ENCODE measurements around the gene SIM2.

Gene SIM2

DNA sequence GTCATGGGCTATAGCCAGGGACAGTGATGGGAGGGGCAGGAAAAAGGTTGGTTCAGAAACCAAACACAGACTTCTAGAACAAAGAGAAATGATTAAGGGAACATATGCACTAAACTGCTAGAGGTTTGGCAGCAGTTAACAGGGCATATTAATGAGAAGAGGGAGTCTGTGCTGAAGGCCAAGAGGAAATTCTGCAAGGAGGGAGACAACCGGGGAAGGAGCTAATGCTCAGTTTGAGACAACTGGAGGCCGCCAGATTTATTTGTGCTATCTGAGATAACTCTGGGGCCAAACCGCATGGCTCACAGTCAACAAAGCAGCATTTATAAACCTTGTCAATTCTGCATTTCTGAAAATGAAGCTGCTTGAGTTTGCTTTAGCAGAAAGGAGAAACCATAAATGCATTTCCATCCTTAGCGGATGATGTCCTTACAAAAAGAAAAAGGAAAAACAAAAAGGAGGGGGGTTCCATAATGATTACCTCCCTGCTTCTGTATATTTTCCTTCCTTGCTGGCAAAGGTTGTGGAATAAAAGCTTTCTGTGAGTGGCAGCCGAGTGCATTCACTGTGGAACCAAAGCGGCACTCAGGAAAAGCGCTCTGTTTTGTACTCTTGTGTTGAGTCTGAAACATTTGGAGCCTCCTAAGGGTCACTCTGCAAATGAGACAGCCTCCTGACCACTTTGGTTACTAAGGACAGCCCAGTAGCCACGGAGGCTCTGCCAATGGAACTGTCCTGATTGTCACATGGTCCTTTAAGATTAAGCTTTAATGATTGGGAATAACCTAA lies 70.3 kb downstream of the SIM2 start:
- H3K4me3 ChIP-seq (replicated peaks; ENCODE audit: low read depth, low read length): no peak overlapping the region
- DNase-seq (ENCODE audit: extremely low read depth, low read depth): no peak
- TF ChIP-seq, protein P1, sequence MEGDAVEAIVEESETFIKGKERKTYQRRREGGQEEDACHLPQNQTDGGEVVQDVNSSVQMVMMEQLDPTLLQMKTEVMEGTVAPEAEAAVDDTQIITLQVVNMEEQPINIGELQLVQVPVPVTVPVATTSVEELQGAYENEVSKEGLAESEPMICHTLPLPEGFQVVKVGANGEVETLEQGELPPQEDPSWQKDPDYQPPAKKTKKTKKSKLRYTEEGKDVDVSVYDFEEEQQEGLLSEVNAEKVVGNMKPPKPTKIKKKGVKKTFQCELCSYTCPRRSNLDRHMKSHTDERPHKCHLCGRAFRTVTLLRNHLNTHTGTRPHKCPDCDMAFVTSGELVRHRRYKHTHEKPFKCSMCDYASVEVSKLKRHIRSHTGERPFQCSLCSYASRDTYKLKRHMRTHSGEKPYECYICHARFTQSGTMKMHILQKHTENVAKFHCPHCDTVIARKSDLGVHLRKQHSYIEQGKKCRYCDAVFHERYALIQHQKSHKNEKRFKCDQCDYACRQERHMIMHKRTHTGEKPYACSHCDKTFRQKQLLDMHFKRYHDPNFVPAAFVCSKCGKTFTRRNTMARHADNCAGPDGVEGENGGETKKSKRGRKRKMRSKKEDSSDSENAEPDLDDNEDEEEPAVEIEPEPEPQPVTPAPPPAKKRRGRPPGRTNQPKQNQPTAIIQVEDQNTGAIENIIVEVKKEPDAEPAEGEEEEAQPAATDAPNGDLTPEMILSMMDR (IDR thresholded peaks at IDR 0.05; ENCODE audit: low read depth, low read length, missing control alignments): no peak

GRCh38 chr21:36773117-36773516 lies 74.2 kb downstream of the SIM2 start:
- DNase-seq (ENCODE audit: extremely low read depth, low read depth): no peak
- H3K4me3 ChIP-seq (replicated peaks; ENCODE audit: low read depth, low read length): no peak overlapping the region
- TF ChIP-seq, protein P1 (IDR thresholded peaks at IDR 0.05; ENCODE audit: low read depth, low read length, missing control alignments): no peak

GRCh38 chr21:36773995-36774394 lies 75.1 kb downstream of the SIM2 start:
- no peak for DNase-seq (ENCODE audit: extremely low read depth, low read depth)
- no peak overlapping the region for H3K4me3 ChIP-seq (replicated peaks; ENCODE audit: low read depth, low read length)
- TF ChIP-seq, protein P1 (IDR thresholded peaks at IDR 0.05; ENCODE audit: low read depth, low read length, missing control alignments): no peak

- H3K4me3 ChIP-seq (replicated peaks; ENCODE audit: low read depth, low read length): no peak overlapping the region
- TF ChIP-seq, protein P1 (IDR thresholded peaks at IDR 0.05; ENCODE audit: low read depth, low read length, missing control alignments): no peak
- DNase-seq (ENCODE audit: extremely low read depth, low read depth): no peak
Measured at GRCh38 chr21:36776981-36777617, 78.2 kb downstream of the SIM2 start.

DNA sequence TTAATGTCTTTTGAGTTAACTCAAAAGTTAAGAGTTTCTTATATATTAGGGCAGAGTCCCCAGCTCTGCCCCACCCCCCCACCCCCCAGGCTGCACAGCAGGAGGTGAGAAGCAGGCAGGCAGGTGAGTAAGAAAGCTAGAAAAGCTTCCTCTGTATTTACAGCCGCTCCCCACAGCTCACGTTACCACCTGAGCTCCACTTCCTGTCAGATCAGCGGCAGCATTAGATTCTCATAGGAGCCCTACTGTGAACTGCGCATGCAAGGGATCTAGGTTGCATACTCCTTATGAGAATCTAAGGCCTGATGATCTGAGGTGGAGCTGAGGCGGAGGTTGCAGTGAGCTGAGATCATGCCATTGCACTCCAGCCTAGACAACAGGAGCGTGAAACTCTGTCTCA lies 81.9 kb downstream of the SIM2 start:
- TF ChIP-seq, protein P1 (IDR thresholded peaks at IDR 0.05; ENCODE audit: low read depth, low read length, missing control alignments): no peak
- no peak for DNase-seq (ENCODE audit: extremely low read depth, low read depth)

GRCh38 chr21:36783612-36784374 lies 84.9 kb downstream of the SIM2 start:
- H3K4me3 ChIP-seq (replicated peaks; ENCODE audit: low read depth, low read length): no peak overlapping the region
- TF ChIP-seq, protein P1 (IDR thresholded peaks at IDR 0.05; ENCODE audit: low read depth, low read length, missing control alignments): no peak
- DNase-seq (ENCODE audit: extremely low read depth, low read depth): no peak

More for the DNA sequence above, 81.9 kb downstream of the SIM2 start:
- H3K4me3 ChIP-seq (replicated peaks; ENCODE audit: low read depth, low read length): no peak overlapping the region

Measured in HFF-Myc (cell line).